KMS-11 (cell line): Measurements from ENCODE around the gene BECN2.
"Not testable (repeated sequence)": the region's sequence is repeated elsewhere in the genome, so short reads cannot be mapped to it uniquely, and the experiment has no call there.

Experiments used
- H2AFZ ChIP-seq: fragments of 200-600 bp; sonication (generic); 2 replicates; pipeline ENCODE4 v1.6.1; 2016; ENCODE audit warnings: antibody characterized with exemption, mixed run types, low read depth
- H3K27ac ChIP-seq: fragments of 200-600 bp; sonication (generic); 2 replicates; pipeline ENCODE4 v1.6.1; 2016; ENCODE audit warnings: mild to moderate bottlenecking, mixed run types
- H3K27me3 ChIP-seq: fragments of 200-600 bp; sonication (generic); 2 replicates; pipeline ENCODE4 v1.6.1; 2017; ENCODE audit warnings: mild to moderate bottlenecking, low read depth, mixed run types, moderate library complexity; ENCODE audit not compliant: insufficient read depth
- H3K36me3 ChIP-seq: fragments of 200-600 bp; sonication (generic); 2 replicates; pipeline ENCODE4 v1.6.1; 2017; ENCODE audit warnings: mild to moderate bottlenecking, mixed run types; ENCODE audit not compliant: insufficient read depth
- H3K4me1 ChIP-seq: fragments of 200-600 bp; sonication (generic); 2 replicates; pipeline ENCODE4 v1.6.1; 2016; ENCODE audit warnings: mild to moderate bottlenecking, low read depth, mixed run types; ENCODE audit not compliant: poor library complexity, severe bottlenecking
- H3K4me2 ChIP-seq: fragments of 200-600 bp; sonication (generic); 2 replicates; pipeline ENCODE4 v1.7.0; 2016; ENCODE audit warnings: mild to moderate bottlenecking, mixed run types
- H3K4me3 ChIP-seq: fragments of 200-600 bp; sonication (generic); IDR thresholded peaks from 2 replicates; pipeline ENCODE4 v1.6.1; 2017; ENCODE audit warnings: low read depth, low read length, mixed read lengths; ENCODE audit not compliant: insufficient read depth
- H3K79me2 ChIP-seq: fragments of 200-600 bp; sonication (generic); 2 replicates; pipeline ENCODE4 v1.6.1; 2016; ENCODE audit warnings: low read depth, mixed run types; ENCODE audit not compliant: insufficient read depth
- H3K9ac ChIP-seq: fragments of 200-600 bp; sonication (generic); 2 replicates; pipeline ENCODE4 v1.6.1; 2016; ENCODE audit warnings: mild to moderate bottlenecking, mixed run types
- H4K20me1 ChIP-seq: fragments of 200-600 bp; sonication (generic); 2 replicates; pipeline ENCODE4 v1.6.1; 2016; ENCODE audit warnings: mild to moderate bottlenecking, mixed run types; ENCODE audit not compliant: insufficient read depth
- CTCF ChIP-seq: fragments of 200-600 bp; sonication (generic); conservative IDR thresholded peaks from 2 replicates; pipeline ENCODE4 v1.6.1; 2017; ENCODE audit warnings: low read depth, mild to moderate bottlenecking, antibody characterized with exemption, low read length, moderate library complexity, mixed read lengths

Gene BECN2

GRCh38 chr1:241976229-241976628, 18.7 kb downstream of the BECN2 start:
- Histone ChIP-seq H2AFZ (no peak overlapping the region), H4K20me1 (no peaks in the 10 kb centered on the region), H3K9ac (no peak overlapping the region), H3K36me3 (no peaks in the 10 kb centered on the region), H3K79me2 (no peaks in the 10 kb centered on the region), H3K27me3 (no peaks in the 10 kb centered on the region), H3K27ac (no peak overlapping the region), H3K4me3 (no peak overlapping the region), H3K4me2 (no peak overlapping the region), H3K4me1 (no peaks in the 10 kb centered on the region)
- no peak for TF ChIP-seq CTCF

DNA sequence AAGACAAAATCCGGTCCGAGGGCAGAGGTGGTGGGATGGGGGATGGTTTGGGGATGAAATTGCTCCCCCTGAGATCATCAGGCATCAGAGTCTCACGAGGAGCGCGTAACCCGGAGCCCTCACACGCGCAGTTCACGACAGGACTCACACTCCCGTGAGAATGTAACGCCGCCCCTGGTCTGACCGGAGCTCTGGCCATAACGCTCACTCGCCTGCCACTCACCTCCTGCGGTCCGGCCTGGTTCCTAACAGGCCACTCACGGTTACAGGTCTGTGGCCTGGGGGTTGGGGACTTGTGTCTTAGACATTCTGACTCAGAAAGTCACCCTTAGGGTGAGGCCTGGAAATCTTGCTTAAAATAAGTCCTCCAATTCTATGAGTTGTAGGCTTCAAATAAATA, 21.5 kb downstream of the BECN2 start:
- H3K27ac ChIP-seq, result no peak overlapping the region
- H4K20me1 ChIP-seq, result no peaks in the 10 kb centered on the region
- no peak overlapping the region for H3K9ac ChIP-seq
- no peak overlapping the region for H3K4me3 ChIP-seq
- H3K36me3 ChIP-seq, result no peaks in the 10 kb centered on the region
- H2AFZ ChIP-seq, result no peak overlapping the region
- no peaks in the 10 kb centered on the region for H3K79me2 ChIP-seq
- H3K4me2 ChIP-seq, result no peak overlapping the region
- no peaks in the 10 kb centered on the region for H3K27me3 ChIP-seq
- no peak for TF ChIP-seq CTCF
- no peaks in the 10 kb centered on the region for H3K4me1 ChIP-seq

- no peaks in the 10 kb centered on the region for H3K4me1 ChIP-seq
- no peaks in the 10 kb centered on the region for H3K36me3 ChIP-seq
- no peak overlapping the region for H3K27ac ChIP-seq
- no peak overlapping the region for H3K4me2 ChIP-seq
- H3K27me3 ChIP-seq, result no peaks in the 10 kb centered on the region
- H3K4me3 ChIP-seq, result no peak overlapping the region
- H4K20me1 ChIP-seq, result no peaks in the 10 kb centered on the region
- TF ChIP-seq CTCF, result no peak
- H2AFZ ChIP-seq, result no peak overlapping the region
- no peaks in the 10 kb centered on the region for H3K79me2 ChIP-seq
- no peak overlapping the region for H3K9ac ChIP-seq
Observed at GRCh38 chr1:241979926-241980325, 22.4 kb downstream of the BECN2 start.

- no peaks in the 10 kb centered on the region for H3K27me3 ChIP-seq
- no peak overlapping the region for H3K4me3 ChIP-seq
- H3K27ac ChIP-seq, result no peak overlapping the region
- H3K4me2 ChIP-seq, result no peak overlapping the region
- H3K4me1 ChIP-seq, result no peaks in the 10 kb centered on the region
- H4K20me1 ChIP-seq, result no peaks in the 10 kb centered on the region
- no peak overlapping the region for H3K9ac ChIP-seq
- no peak overlapping the region for H2AFZ ChIP-seq
- H3K36me3 ChIP-seq, result no peaks in the 10 kb centered on the region
- TF ChIP-seq CTCF, result peak; percentile 46
- no peaks in the 10 kb centered on the region for H3K79me2 ChIP-seq
Observed at GRCh38 chr1:241985787-241986186, 28.2 kb downstream of the BECN2 start.

DNA sequence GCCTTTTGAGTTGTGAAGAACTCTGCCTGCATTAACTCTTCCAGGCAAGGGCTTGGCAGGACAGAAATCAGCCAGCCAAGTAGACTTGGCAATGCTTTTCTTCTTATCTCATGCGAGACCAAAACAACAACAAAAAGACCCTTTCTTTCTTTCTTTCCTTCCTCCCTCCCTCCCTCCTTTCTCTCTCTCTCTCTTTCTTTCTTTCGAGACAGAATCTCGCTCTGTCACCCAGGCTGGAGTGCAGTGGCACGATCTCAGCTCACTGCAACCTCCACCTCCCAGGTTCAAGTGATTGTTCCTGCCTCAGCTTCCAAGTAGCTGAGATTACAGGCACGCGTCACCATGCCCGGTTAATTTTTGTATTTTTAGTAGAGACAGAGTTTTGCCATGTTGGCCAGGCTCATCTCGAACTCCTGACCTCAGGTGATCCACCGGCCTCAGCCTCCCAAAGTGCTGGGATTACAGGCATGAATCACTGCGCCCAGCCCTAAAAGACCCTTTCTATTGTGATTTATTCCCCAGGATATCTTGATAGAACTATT, 30.9 kb downstream of the BECN2 start:
- H3K9ac ChIP-seq, H3K4me2 ChIP-seq, H3K36me3 ChIP-seq, H4K20me1 ChIP-seq, H3K4me1 ChIP-seq, H3K27me3 ChIP-seq, H3K27ac ChIP-seq, H3K4me3 ChIP-seq, H2AFZ ChIP-seq, H3K79me2 ChIP-seq: not testable (repeated sequence)
